Measurements from ENCODE around the gene POLDIP3.

The POLDIP3 gene

GRCh38 chr22:42614312-42615091 is at the start of gene POLDIP3:
Gene POLDIP3 (minus strand): TSS chr22:42614883. CDS start chr22:42614857, 26 bp downstream.
- peak; percentile 98 for DNase-seq (ENCODE audit: low spot score)

GRCh38 chr22:42661985-42662831 is 47.5 kb upstream of the POLDIP3 start:
- peak; percentile 71 for DNase-seq (ENCODE audit: low spot score)

GRCh38 chr22:42656578-42656977 is 41.9 kb upstream of the POLDIP3 start:
- DNase-seq (ENCODE audit: low spot score), result no peak

GRCh38 chr22:42655693-42656092 is 41.0 kb upstream of the POLDIP3 start:
- DNase-seq (ENCODE audit: low spot score), result no peak

- DNase-seq (ENCODE audit: low spot score), result no peak
Measured at GRCh38 chr22:42654436-42655073, 39.9 kb upstream of the POLDIP3 start.

GRCh38 chr22:42653999-42654398 is 39.3 kb upstream of the POLDIP3 start:
- no peak for DNase-seq (ENCODE audit: low spot score)

- no peak for DNase-seq (ENCODE audit: low spot score)
Measured at GRCh38 chr22:42651134-42651533, 36.5 kb upstream of the POLDIP3 start.

- DNase-seq (ENCODE audit: low spot score), result peak; percentile 91
Measured at GRCh38 chr22:42649246-42650099, 34.8 kb upstream of the POLDIP3 start, which contains the start of gene CYB5R3. Gene CYB5R3 (minus strand): TSS chr22:42649392. CDS start chr22:42649315, 77 bp downstream.

GRCh38 chr22:42648368-42649245 is 33.9 kb upstream of the POLDIP3 start:
- DNase-seq (ENCODE audit: low spot score), result no peak

- no peak for DNase-seq (ENCODE audit: low spot score)
Measured at GRCh38 chr22:42648017-42648367, 33.3 kb upstream of the POLDIP3 start.

GRCh38 chr22:42646569-42647525 is 32.2 kb upstream of the POLDIP3 start:
- no peak for DNase-seq (ENCODE audit: low spot score)

GRCh38 chr22:42645938-42646568 is 31.4 kb upstream of the POLDIP3 start:
- DNase-seq (ENCODE audit: low spot score), result no peak

- DNase-seq (ENCODE audit: low spot score), result no peak
Measured at GRCh38 chr22:42645341-42645937, 30.8 kb upstream of the POLDIP3 start.

GRCh38 chr22:42644422-42645340 is 30.0 kb upstream of the POLDIP3 start:
- no peak for DNase-seq (ENCODE audit: low spot score)

- no peak for DNase-seq (ENCODE audit: low spot score)
Measured at GRCh38 chr22:42643634-42644421, 29.1 kb upstream of the POLDIP3 start.

GRCh38 chr22:42642806-42643633 is 28.3 kb upstream of the POLDIP3 start:
- no peak for DNase-seq (ENCODE audit: low spot score)

All from COLO829 (cell line).